Kidney epithelial cell (primary cell): ENCODE measurements around the gene EFCAB8. TPM values are rescaled to one million over a fixed set of nuclear protein-coding genes. Genes with fewer than 3 reads are reported as not detected.
"Not testable (repeated sequence)": the region's sequence is repeated elsewhere in the genome, so short reads cannot be mapped to it uniquely, and the experiment has no call there.

Experiments
- DNase-seq: peaks from one replicate; pipeline ENCODE4 v3.0.0-alpha.2; 2010; ENCODE audit warnings: low read depth
- H3K27me3 ChIP-seq: 2 replicates; pipeline ENCODE4 v1.6.0; 2011; ENCODE audit warnings: low read length; ENCODE audit not compliant: control insufficient read depth, insufficient read depth
- H3K36me3 ChIP-seq: 2 replicates; pipeline ENCODE4 v1.5.1; 2011; ENCODE audit warnings: low read length; ENCODE audit not compliant: control insufficient read depth, insufficient read depth
- H3K4me3 ChIP-seq: 2 replicates; pipeline ENCODE4 v1.5.1; 2011; ENCODE audit warnings: low read depth, mild to moderate bottlenecking, control low read depth, low read length
- total RNA-seq: library from RNA; depleted of rRNA; stranded (reverse); fragments of >200 nt; gene quantifications from 2 replicates; pipeline ENCODE4 v1.2.3, GENCODE V29; 2015
- TF ChIP-seq, protein P1 (sequence below): IDR thresholded peaks from 2 replicates; pipeline ENCODE4 v1.5.1; 2011; ENCODE audit warnings: mild to moderate bottlenecking, moderate library complexity, low read length, control low read depth, inconsistent platforms; ENCODE audit not compliant: insufficient read depth, poor library complexity, severe bottlenecking

Gene EFCAB8
- total RNA-seq, 1 donor from 2014 or later = not detected

DNA sequence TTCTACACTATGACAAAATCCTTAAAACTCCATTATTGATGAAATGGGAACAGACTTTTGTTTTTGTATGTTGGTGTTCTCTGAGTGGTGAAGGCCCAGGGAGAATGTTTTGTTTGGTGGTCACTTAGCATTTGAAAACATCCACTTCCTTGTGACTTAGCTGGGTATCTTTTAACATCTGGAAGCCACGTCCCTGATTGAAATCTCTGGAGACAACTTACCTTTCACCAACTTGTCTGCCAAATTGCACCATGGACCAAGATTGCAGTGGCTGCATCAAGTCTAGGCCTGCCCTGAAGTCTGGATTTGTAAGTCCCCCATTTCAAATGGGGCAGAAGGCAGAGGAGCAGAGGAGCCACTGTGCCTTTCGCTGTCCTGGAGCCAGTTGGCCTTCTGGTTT lies 534 bp upstream of the EFCAB8 start:
- DNase-seq = no peak
- TF ChIP-seq, protein P1, sequence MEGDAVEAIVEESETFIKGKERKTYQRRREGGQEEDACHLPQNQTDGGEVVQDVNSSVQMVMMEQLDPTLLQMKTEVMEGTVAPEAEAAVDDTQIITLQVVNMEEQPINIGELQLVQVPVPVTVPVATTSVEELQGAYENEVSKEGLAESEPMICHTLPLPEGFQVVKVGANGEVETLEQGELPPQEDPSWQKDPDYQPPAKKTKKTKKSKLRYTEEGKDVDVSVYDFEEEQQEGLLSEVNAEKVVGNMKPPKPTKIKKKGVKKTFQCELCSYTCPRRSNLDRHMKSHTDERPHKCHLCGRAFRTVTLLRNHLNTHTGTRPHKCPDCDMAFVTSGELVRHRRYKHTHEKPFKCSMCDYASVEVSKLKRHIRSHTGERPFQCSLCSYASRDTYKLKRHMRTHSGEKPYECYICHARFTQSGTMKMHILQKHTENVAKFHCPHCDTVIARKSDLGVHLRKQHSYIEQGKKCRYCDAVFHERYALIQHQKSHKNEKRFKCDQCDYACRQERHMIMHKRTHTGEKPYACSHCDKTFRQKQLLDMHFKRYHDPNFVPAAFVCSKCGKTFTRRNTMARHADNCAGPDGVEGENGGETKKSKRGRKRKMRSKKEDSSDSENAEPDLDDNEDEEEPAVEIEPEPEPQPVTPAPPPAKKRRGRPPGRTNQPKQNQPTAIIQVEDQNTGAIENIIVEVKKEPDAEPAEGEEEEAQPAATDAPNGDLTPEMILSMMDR = no peak
- no peaks in the 10 kb centered on the region for H3K27me3 ChIP-seq
- no peak overlapping the region for H3K4me3 ChIP-seq
- H3K36me3 ChIP-seq = peaks cover 1% of the 10 kb centered on the region

DNA sequence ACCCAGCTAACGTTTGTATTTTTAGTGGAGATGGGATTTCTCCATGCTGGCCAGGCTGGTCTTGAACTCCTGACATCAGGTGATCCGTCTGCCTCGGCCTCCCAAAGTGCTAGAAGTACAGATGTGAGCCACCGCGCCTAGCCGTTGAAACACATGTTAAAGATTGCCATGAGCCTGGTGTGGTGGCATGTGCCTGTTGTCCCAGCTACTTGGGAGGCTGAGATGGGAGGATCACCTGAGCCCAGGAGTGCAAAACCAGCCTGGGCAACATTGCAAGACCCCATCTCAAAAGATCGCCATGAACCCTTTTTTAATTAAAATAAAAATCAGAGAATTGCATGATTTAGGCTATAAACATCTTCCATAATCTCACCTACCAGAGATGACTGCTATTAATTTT lies 2.7 kb downstream of the EFCAB8 start:
- Histone ChIP-seq H3K4me3 (no peak overlapping the region), H3K36me3 (peaks cover 1% of the 10 kb centered on the region), H3K27me3 (no peaks in the 10 kb centered on the region)
- DNase-seq = no peak
- TF ChIP-seq, protein P1 = no peak

DNA sequence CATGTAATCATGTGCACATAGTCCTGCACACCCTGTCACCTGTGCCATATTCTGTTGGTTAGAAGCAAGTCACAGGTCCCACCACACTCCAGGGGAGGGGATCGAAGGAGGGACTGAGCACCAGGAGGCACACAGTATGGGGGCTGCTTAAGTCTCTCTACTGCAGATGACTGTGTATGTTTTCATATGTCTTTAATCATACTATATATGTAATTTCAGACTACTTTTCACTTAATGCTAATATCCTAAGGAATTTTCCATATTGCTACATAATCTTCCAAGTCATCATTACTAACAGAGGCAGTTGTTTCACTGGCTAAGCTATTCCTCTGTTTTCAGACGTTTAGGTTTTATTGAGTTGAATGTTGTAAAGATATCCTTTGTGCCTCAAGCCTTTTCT lies 10.8 kb downstream of the EFCAB8 start:
- H3K4me3 ChIP-seq = no peak overlapping the region
- TF ChIP-seq, protein P1 = no peak
- H3K27me3 ChIP-seq = no peaks in the 10 kb centered on the region
- no peaks in the 10 kb centered on the region for H3K36me3 ChIP-seq
- no peak for DNase-seq

DNA sequence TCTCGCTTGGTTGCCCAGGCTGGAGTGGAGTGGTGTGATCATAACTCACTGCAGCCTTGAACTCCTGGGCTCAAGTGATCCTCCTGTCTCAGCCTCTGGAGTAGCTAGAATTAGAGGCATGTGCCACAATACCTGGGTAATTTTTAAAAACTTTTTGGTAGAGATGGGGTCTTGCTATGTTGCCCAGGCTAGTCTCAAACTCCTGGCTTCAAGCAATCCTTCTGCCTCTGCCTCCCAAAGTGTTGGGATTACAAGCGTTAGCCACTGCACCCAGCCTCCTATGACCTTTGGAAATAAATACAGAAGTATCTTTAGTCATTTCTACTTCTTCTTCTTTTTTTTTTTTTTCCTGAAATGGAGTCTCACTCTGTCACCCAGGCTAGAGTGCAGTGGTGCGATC lies 11.8 kb downstream of the EFCAB8 start:
- H3K36me3 ChIP-seq, H3K4me3 ChIP-seq, H3K27me3 ChIP-seq, DNase-seq: not testable (repeated sequence)

DNA sequence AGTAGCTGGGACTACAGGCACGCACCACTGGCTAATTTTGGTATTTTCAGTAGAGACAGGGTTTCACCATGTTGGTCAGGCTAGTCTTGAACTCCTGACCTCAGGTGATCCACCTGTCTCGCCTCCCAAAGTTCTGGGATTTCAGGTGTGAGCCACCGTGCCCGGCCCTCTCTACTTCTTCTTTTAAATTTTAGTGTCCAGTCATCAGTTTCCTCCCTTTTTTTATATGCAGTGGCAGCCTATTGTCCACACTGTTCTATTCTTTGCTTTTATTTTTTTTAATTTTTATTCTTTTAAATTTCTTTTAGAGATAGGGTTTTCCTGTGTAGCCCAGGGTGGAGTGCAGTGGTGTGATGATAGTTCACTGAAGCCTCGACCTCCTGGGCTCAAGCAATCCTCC lies 12.3 kb downstream of the EFCAB8 start:
- TF ChIP-seq, protein P1 = no peak
- DNase-seq = no peak
- Histone ChIP-seq H3K36me3 (no peaks in the 10 kb centered on the region), H3K4me3 (no peak overlapping the region), H3K27me3 (no peaks in the 10 kb centered on the region)

DNA sequence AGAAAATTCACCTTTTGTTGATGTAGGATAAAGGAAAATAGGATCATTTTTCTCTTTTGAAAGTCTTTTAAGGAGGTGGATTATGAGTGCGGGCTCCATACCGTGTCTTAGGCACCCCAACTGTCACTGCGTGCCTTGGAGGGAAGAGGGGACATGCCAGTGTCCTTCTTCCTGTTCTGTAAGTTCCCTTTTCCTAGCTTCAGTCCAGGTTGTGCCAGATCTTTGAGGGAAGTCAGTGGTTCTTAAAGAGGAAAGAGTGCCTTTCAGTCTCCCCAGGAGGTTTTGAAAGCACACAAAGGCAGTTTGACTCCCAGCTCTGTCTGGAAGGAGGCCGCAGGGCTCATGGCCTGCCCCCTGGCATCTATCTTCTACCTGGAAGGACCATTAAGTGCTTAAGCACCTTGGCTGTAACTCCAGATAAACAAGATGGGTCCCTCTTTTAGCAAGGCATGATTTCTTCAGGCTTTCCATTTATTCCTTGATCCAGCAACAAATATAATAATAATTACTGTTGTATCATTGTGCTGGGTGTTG lies 13.0 kb downstream of the EFCAB8 start:
- no peaks in the 10 kb centered on the region for H3K27me3 ChIP-seq
- TF ChIP-seq, protein P1 = no peak
- no peaks in the 10 kb centered on the region for H3K36me3 ChIP-seq

More for the DNA sequence above, 13.0 kb downstream of the EFCAB8 start:
- no peak overlapping the region for H3K4me3 ChIP-seq
- no peak for DNase-seq
